GM12878 (cell line): ENCODE measurements around the gene LANCL3. TPM values are rescaled to one million over a fixed set of nuclear protein-coding genes. Genes with fewer than 3 reads are reported as not detected.

ENCODE experiments used
- ATAC-seq: fragments of 200-7000 bp; cut with Tn5 transposase; 3 replicates; pipeline ENCODE4 v1.9.1; 2020; ENCODE audit warnings: mild to moderate bottlenecking, moderate library complexity
- BruUV-seq: library from RNA; stranded (reverse); fragments of 400-500 nt; replicated peaks from 2 replicates; lab custom pipeline; 2021; lab: Mats Ljungman, UMichigan
- CTCF ChIA-PET: fragments of 300-600 bp; sonication (Branson Sonifier 250); formaldehyde crosslinking; extraction: SDS; loops from one replicate; lab custom pipeline; 2021; ENCODE audit warnings: inconsistent platforms; lab: Yijun Ruan, JAX
- POLR2A ChIA-PET: fragments of 350-600 bp; formaldehyde crosslinking; extraction: SDS; loops from one replicate; lab custom pipeline; 2021; ENCODE audit warnings: inconsistent platforms; lab: Charles Lee
- RAD21 ChIA-PET: fragments of 300-600 bp; sonication (Branson Sonifier 250); formaldehyde crosslinking; loops from one replicate; lab custom pipeline; 2023; ENCODE audit warnings: antibody characterized with exemption; ENCODE audit not compliant: unreplicated experiment; lab: Charles Lee
- SMC1A ChIA-PET: fragments of 300-600 bp; sonication (Branson Sonifier 250); formaldehyde crosslinking; loops from one replicate; lab custom pipeline; 2023; ENCODE audit not compliant: unreplicated experiment, uncharacterized antibody; lab: Charles Lee
- DNase-seq: peaks from one replicate; pipeline ENCODE4 v3.0.0-alpha.2; 2011; ENCODE audit warnings: low read depth, low spot score
- FAIRE-seq: peaks from 3 replicates; lab custom pipeline; 2011; peaks lifted over from hg19 to GRCh38; lab: Jason Lieb, UNC
- H2AFZ ChIP-seq: 2 replicates; pipeline ENCODE4 v1.6.0; 2011; ENCODE audit warnings: low read depth, low read length, control low read depth; ENCODE audit not compliant: control insufficient read depth
- H3K27ac ChIP-seq: 2 replicates; pipeline ENCODE4 v1.5.1; 2011; ENCODE audit warnings: control low read depth; ENCODE audit not compliant: control insufficient read depth, insufficient read depth
- H3K27me3 ChIP-seq, 2 experiments: replicated peaks in 1 of 2; 2 replicates each; pipeline versions ENCODE4 v1.6.0 to v1.6.1; 2011; ENCODE audit warnings: low read length in 1 of 2; ENCODE audit not compliant: control insufficient read depth in 2 of 2, insufficient read depth in 2 of 2
- H3K36me3 ChIP-seq, 2 experiments: 2 replicates each; pipeline ENCODE4 v1.5.1; 2011; ENCODE audit warnings: low read length in 1 of 2; ENCODE audit not compliant: control insufficient read depth in 2 of 2, insufficient read depth in 2 of 2
- H3K4me1 ChIP-seq: 2 replicates; pipeline ENCODE4 v1.6.1; 2011; ENCODE audit warnings: mild to moderate bottlenecking, low read length, moderate library complexity, mixed read lengths; ENCODE audit not compliant: control insufficient read depth, insufficient read depth
- H3K4me2 ChIP-seq: 2 replicates; pipeline ENCODE4 v1.6.0; 2011; ENCODE audit warnings: control low read depth; ENCODE audit not compliant: control insufficient read depth, insufficient read depth
- H3K4me3 ChIP-seq: fragments of 200-600 bp; sonication (generic); 2 replicates; pipeline ENCODE4 v1.5.1; 2016
- H3K79me2 ChIP-seq: 2 replicates; pipeline ENCODE4 v1.6.0; 2011; ENCODE audit warnings: low read length; ENCODE audit not compliant: control insufficient read depth, insufficient read depth
- H3K9ac ChIP-seq: 2 replicates; pipeline ENCODE4 v1.8.0; 2011; ENCODE audit warnings: low read length, control low read depth, mixed read lengths; ENCODE audit not compliant: control insufficient read depth, insufficient read depth
- H3K9me3 ChIP-seq: replicated peaks from 3 replicates; pipeline ENCODE4 v1.5.1; 2011; ENCODE audit warnings: mild to moderate bottlenecking, low read length; ENCODE audit not compliant: control insufficient read depth, insufficient read depth
- H4K20me1 ChIP-seq: 2 replicates; pipeline ENCODE4 v1.6.0; 2011; ENCODE audit not compliant: control insufficient read depth, insufficient read depth
- WGBS: methylation state at CpG from one replicate; pipeline ENCODE4 v1.1.6; 2016; ENCODE audit warnings: low lambda C conversion rate; ENCODE audit not compliant: insufficient replicate concordance, insufficient coverage; ENCODE audit errors: missing lambda C conversion rate; 5-methylcytosine and 5-hydroxymethylcytosine counted together
- in situ Hi-C: fragments of 300-500 bp; cut with MboI; formaldehyde crosslinking; loops from 9 replicates; pipeline ENCODE4 v1.14.3; 2018; ENCODE audit warnings: mixed read lengths
- intact Hi-C: fragments of 100-400 bp; cut with micrococcal nuclease; formaldehyde crosslinking; loops from one replicate; pipeline ENCODE4 v1.14.2; 2022; ENCODE audit not compliant: unreplicated experiment
- polyA plus RNA-seq, 11 experiments: library from polyadenylated mRNA; depleted of rRNA in 4 of 11; unstranded in 6 of 11; stranded (reverse) in 5 of 11; fragments of >200 nt; fragmentation: Nextera tagmentation in 4 of 11; fragmentation: Illumina TruSeq in 1 of 11; extraction: Ambion mirVana in 4 of 11; extraction: Trizol in 1 of 11; gene quantifications; 1 replicate in 1 of 11; 2 replicates in 10 of 11; pipeline versions ENCODE4 v1.2.1 to v1.2.3, GENCODE V29; 2011 to 2016; ENCODE audit warnings: inconsistent platforms in 2 of 11, missing spikeins in 2 of 11, low read depth in 1 of 11
- total RNA-seq, 4 experiments: library from RNA; depleted of rRNA in 3 of 4; stranded (reverse); fragments of >200 nt in 3 of 4; fragmentation: Illumina TruSeq in 1 of 4; extraction: Trizol in 1 of 4; gene quantifications; 2 replicates each; pipeline versions ENCODE4 v1.2.1 to v1.2.3, GENCODE V29; 2013 to 2021
- TF ChIP-seq, protein P1 (sequence below): fragments of 450-650 bp; IDR thresholded peaks from 2 replicates; pipeline ENCODE4 v1.6.1; 2017; ENCODE audit warnings: mild to moderate bottlenecking
- TF ChIP-seq, protein P2 (sequence below): fragments of 450-650 bp; IDR thresholded peaks from 2 replicates; pipeline ENCODE4 v1.6.1; 2017; ENCODE audit warnings: mild to moderate bottlenecking, moderate library complexity
- TF ChIP-seq, protein P3 (sequence below): fragments of 450-650 bp; formaldehyde crosslinking; IDR thresholded peaks from 2 replicates; pipeline ENCODE4 v1.4.0; 2022; ENCODE audit warnings: mild to moderate bottlenecking, moderate library complexity

LANCL3 gene
- total and polyA plus RNA-seq, 10 of the 15 experiments (the other 5 are each of a cell fraction or from before 2014, with no cell fraction given): not detected

DNA sequence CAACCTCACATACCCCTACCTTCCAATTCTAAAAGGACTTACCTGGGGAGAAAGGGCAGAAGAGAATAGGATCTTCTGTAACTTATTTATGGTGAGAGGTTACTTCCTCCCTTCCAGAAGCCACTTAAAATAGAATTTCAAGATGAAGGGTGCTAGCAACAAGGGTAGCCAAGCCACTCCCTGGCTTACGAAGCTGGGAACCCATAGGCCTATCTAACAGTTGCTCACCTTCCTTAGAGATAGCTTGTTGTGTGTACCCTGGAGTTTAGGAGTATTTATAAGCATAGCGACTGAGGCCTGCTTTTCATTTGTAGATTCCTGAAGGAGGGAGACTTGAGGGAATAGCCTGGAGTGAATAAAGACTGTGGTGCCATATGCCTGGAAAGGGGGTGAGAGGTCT lies 143.0 kb downstream of the LANCL3 start:
- WGBS: 23% methylated on average over 2 of the region's 2 CpGs
- H4K20me1 ChIP-seq: no peaks in the 10 kb centered on the region
- no TSS peak for BruUV-seq
- in situ Hi-C loops (no loop called here), intact Hi-C loops (no loop called here)
- no peak overlapping the region for H3K4me3 ChIP-seq
- H3K9ac ChIP-seq: no peak overlapping the region
- FAIRE-seq (no peak), ATAC-seq (no peak), DNase-seq (no peak)
- H3K79me2 ChIP-seq: no peaks in the 10 kb centered on the region
- CTCF ChIA-PET: no interaction called here
- H2AFZ ChIP-seq: no peak overlapping the region
- H3K9me3 ChIP-seq: no peaks in the 10 kb centered on the region
- no peak overlapping the region for H3K4me2 ChIP-seq
- SMC1A ChIA-PET: no interaction called here
- RAD21 ChIA-PET: no interaction called here
- no peaks in the 10 kb centered on the region; a peak in 1 of 4 replicates for H3K27me3 ChIP-seq
- POLR2A ChIA-PET: no interaction called here
- TF ChIP-seq, protein P1, sequence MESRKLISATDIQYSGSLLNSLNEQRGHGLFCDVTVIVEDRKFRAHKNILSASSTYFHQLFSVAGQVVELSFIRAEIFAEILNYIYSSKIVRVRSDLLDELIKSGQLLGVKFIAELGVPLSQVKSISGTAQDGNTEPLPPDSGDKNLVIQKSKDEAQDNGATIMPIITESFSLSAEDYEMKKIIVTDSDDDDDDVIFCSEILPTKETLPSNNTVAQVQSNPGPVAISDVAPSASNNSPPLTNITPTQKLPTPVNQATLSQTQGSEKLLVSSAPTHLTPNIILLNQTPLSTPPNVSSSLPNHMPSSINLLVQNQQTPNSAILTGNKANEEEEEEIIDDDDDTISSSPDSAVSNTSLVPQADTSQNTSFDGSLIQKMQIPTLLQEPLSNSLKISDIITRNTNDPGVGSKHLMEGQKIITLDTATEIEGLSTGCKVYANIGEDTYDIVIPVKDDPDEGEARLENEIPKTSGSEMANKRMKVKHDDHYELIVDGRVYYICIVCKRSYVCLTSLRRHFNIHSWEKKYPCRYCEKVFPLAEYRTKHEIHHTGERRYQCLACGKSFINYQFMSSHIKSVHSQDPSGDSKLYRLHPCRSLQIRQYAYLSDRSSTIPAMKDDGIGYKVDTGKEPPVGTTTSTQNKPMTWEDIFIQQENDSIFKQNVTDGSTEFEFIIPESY: no peak
- TF ChIP-seq, protein P2, sequence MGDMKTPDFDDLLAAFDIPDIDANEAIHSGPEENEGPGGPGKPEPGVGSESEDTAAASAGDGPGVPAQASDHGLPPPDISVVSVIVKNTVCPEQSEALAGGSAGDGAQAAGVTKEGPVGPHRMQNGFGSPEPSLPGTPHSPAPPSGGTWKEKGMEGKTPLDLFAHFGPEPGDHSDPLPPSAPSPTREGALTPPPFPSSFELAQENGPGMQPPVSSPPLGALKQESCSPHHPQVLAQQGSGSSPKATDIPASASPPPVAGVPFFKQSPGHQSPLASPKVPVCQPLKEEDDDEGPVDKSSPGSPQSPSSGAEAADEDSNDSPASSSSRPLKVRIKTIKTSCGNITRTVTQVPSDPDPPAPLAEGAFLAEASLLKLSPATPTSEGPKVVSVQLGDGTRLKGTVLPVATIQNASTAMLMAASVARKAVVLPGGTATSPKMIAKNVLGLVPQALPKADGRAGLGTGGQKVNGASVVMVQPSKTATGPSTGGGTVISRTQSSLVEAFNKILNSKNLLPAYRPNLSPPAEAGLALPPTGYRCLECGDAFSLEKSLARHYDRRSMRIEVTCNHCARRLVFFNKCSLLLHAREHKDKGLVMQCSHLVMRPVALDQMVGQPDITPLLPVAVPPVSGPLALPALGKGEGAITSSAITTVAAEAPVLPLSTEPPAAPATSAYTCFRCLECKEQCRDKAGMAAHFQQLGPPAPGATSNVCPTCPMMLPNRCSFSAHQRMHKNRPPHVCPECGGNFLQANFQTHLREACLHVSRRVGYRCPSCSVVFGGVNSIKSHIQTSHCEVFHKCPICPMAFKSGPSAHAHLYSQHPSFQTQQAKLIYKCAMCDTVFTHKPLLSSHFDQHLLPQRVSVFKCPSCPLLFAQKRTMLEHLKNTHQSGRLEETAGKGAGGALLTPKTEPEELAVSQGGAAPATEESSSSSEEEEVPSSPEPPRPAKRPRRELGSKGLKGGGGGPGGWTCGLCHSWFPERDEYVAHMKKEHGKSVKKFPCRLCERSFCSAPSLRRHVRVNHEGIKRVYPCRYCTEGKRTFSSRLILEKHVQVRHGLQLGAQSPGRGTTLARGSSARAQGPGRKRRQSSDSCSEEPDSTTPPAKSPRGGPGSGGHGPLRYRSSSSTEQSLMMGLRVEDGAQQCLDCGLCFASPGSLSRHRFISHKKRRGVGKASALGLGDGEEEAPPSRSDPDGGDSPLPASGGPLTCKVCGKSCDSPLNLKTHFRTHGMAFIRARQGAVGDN: no peak
- TF ChIP-seq, protein P3, sequence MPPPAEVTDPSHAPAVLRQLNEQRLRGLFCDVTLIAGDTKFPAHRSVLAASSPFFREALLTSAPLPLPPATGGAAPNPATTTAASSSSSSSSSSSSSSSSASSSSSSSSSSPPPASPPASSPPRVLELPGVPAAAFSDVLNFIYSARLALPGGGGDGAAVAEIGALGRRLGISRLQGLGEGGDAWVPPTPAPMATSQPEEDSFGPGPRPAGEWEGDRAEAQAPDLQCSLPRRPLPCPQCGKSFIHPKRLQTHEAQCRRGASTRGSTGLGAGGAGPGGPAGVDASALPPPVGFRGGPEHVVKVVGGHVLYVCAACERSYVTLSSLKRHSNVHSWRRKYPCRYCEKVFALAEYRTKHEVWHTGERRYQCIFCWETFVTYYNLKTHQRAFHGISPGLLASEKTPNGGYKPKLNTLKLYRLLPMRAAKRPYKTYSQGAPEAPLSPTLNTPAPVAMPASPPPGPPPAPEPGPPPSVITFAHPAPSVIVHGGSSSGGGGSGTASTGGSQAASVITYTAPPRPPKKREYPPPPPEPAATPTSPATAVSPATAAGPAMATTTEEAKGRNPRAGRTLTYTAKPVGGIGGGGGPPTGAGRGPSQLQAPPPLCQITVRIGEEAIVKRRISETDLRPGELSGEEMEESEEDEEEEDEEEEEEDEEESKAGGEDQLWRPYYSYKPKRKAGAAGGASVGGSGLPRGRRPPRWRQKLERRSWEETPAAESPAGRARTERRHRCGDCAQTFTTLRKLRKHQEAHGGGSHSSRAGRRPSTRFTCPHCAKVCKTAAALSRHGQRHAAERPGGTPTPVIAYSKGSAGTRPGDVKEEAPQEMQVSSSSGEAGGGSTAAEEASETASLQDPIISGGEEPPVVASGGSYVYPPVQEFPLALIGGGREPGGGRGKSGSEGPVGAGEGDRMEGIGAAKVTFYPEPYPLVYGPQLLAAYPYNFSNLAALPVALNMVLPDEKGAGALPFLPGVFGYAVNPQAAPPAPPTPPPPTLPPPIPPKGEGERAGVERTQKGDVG (CRISPR knock-in tag): no peak
- H3K36me3 ChIP-seq: no peaks in the 10 kb centered on the region
- H3K27ac ChIP-seq: no peak overlapping the region
- no peaks in the 10 kb centered on the region for H3K4me1 ChIP-seq
